GM13976 (cell line): ENCODE measurements around the gene C16orf54.
"Not testable (repeated sequence)": the region's sequence is repeated elsewhere in the genome, so short reads cannot be mapped to it uniquely, and the experiment has no call there.

Experiments
- DNase-seq: peaks from one replicate; pipeline ENCODE4 v3.0.0; 2012; ENCODE audit warnings: low spot score
- in situ Hi-C: fragments of 300-500 bp; cut with MboI; formaldehyde crosslinking; loops from one replicate; pipeline ENCODE4 v1.12.0; 2022; ENCODE audit warnings: low sequenced_read_pairs, mixed read lengths, inconsistent platforms; ENCODE audit not compliant: unreplicated experiment
- TF ChIP-seq, protein P1 (sequence below): IDR thresholded peaks from 2 replicates; pipeline ENCODE4 v1.5.1; 2012; ENCODE audit warnings: borderline replicate concordance, mild to moderate bottlenecking; ENCODE audit not compliant: insufficient read depth; ENCODE audit errors: extremely low read depth, missing control alignments, control extremely low read depth

C16orf54 gene

DNA sequence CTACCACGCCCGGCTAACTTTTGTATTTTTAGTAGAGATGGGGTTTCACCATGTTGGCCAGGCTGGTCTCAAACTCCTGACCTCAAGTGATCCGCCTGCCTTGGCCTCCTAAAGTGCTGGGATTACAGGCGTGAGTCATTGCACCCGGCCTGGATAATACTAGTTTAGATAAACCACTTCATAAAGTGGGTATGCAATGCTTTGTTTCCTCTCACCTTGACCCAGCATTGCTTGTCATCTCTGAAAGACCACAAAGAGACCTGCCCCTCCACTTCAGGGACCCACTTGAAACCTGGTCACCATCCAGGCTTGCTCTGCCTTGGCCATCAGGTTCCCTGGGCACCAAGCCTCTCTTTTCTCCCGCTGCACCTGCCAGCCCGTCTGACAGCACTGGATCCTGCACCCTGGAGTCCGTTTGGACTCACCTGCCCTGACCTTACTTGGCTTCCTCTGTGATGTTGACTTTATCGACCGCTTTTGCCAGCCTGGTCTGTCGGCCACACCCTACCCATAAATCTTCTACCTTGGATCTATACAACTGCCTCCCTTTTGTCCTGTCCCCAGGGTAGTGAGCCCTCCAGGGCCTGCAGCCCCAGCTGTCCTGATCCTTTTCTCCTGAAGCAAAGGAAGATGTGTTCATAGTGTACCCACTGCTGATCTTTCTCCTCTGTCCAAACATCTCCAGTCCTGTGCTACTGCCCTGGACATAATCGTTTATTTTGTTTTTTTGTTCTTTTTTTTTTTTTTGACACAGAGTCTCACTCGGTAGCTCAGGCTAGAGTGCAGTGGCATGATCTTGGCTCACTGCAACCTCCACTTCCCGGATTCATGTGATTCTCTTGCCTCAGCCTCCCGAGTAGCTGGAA, 19.6 kb upstream of the C16orf54 start:
- in situ Hi-C loops: no loop called here
- no peak for DNase-seq
- TF ChIP-seq, protein P1, sequence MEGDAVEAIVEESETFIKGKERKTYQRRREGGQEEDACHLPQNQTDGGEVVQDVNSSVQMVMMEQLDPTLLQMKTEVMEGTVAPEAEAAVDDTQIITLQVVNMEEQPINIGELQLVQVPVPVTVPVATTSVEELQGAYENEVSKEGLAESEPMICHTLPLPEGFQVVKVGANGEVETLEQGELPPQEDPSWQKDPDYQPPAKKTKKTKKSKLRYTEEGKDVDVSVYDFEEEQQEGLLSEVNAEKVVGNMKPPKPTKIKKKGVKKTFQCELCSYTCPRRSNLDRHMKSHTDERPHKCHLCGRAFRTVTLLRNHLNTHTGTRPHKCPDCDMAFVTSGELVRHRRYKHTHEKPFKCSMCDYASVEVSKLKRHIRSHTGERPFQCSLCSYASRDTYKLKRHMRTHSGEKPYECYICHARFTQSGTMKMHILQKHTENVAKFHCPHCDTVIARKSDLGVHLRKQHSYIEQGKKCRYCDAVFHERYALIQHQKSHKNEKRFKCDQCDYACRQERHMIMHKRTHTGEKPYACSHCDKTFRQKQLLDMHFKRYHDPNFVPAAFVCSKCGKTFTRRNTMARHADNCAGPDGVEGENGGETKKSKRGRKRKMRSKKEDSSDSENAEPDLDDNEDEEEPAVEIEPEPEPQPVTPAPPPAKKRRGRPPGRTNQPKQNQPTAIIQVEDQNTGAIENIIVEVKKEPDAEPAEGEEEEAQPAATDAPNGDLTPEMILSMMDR: no peak

DNA sequence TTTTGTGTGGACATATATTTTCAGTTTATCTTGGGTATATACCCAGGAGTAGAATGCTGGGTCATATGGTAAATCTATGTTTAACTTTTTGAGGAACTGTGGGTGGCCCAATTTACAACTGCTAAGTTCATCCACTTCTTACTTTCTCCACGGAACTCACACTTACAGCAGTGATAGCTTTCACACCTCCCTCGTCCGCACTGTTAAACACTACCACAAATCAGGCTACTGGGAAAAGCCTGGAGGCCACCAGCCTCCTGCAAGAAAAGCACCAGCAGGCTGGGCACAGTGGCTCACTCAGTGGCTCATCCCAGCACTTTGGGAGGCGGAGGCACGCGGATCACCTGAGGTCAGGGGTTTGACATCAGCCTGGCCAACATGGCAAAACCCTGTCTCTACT, 17.5 kb upstream of the C16orf54 start:
- no peak for DNase-seq
- TF ChIP-seq, protein P1: no peak
- in situ Hi-C loops: no loop called here

DNA sequence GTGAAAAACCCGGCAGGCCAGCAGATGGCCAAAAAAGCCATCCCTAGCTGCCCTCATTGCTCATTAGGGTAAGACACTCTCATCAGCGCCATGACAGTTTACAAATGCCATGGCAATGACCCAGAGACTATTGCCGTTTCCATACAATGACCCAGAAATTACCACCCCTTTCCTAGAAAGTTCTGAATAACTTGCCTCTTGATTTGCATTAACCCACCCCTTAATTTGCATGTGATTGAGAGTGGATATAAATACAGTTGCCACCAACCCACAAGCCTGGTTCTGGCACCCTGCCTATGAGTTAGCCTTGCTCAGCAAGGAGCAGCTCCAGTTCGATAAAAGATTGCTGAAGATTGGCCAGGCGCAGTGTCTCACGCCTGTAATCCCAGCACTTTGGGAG, 16.1 kb upstream of the C16orf54 start:
- in situ Hi-C loops: no loop called here
- TF ChIP-seq, protein P1: no peak
- DNase-seq: no peak

DNA sequence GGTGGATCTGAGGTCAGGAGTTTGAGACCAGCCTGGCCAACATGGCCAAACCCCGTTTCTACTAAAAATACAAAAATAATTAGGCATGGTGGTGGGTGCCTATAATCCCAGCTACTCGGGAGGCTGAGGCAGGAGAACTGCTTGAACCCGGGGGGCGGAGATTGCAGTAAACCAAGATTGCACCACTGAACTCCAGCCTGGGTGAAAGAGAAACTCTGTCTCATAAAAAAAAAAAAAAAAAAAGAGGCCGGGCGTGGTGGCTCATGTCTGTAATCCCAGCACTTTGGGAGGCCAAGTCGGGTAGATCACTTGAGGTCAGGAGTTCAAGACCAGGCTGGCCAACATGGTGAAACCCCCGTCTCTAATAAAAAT, 15.5 kb upstream of the C16orf54 start:
- DNase-seq, in situ Hi-C loops: not testable (repeated sequence)

DNA sequence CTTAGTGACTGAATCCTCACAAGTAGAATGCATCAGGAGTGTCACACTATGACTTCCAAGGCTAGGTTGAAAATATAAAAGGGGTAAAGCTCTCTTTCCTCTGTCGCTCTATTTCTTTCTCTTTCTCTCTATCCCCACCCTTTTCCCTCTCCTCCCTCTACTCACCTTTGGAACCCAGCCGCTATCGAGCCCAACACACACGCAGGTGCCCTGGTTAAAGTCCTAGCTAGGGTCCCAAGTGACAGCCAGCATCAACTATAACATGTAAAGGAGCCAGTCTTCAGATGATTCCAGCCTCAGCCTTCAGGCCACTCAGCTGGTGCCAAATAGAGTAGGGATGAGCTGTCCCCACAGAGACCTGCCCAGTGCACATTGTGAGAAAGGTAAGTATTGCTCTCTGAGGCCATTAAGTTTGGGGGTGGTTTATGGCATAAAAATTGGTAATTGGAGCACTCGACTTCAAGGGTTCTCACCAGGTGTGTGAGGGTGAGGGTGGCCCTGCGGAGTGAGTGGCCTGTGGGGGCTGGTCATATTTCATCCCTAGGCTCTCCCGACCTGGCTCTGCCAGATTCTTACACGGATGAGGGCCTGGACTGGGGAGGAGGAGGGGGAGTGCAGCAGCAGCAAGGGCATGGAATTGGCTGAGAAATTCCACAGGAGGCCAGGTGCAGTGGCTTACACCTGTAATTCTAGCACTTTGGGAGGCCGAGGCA, 14.9 kb upstream of the C16orf54 start:
- in situ Hi-C loops: no loop called here
- TF ChIP-seq, protein P1: no peak
- DNase-seq: no peak

DNA sequence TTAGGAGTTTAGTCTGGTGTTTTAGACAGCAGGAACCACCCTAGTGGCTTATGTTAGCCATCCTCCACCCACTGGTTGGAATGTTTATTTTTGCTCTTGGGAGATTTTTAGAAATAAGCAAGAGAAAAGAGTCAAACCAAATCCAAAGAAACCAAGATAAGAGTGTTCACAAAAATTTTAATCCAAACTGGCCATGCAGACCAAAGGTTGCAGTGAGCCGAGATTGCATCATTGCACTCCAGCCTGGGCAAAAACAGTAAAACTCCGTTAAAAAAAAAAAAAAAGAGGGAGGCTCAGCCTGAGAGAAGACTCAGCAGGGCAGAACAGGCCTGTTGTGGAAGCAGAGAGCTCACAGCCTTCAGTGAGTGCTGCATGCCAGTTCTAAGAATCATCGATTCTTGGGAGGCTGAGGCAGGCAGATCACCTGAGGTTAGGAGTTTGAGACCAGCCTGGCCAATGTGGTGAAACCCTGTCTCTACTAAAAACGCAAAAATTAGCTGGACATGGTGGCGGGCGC, 12.2 kb upstream of the C16orf54 start:
- in situ Hi-C loops: no loop called here

DNA sequence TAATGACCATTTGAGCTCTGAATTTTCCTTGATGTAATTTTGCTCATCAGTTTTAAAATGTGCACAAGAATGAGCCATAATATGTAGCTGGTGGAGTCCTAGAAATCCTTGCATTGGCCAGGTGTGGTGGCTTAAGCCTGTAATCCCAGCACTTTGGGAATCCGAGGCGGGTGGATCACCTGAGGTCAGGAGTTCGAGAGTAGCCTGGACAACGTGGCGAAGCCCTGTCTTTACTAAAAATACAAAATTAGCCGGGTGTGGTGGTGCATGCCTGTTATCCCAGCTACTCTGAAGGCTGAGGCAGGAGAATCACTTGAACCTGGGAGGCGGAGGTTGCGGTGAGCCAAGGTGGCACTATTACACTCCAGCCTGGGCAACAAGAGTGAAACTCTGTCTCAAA, 11.3 kb upstream of the C16orf54 start:
- DNase-seq, in situ Hi-C loops: not testable (repeated sequence)

More for the DNA sequence above, 12.2 kb upstream of the C16orf54 start:
- DNase-seq: no peak
- TF ChIP-seq, protein P1: no peak
